Neuronal stem cell (in vitro differentiated cells): ENCODE data around the gene TEPSIN.

Source experiments
- DNase-seq: peaks from one replicate; pipeline ENCODE4 v3.0.0-alpha.2; 2013; ENCODE audit warnings: low spot score
- H2AFZ ChIP-seq: one replicate; pipeline ENCODE4 v1.6.1; 2013; ENCODE audit warnings: mild to moderate bottlenecking, low read length, inconsistent platforms
- H2AK5ac ChIP-seq: 2 replicates; pipeline ENCODE4 v1.6.1; 2013; ENCODE audit warnings: low read depth, mild to moderate bottlenecking, inconsistent platforms, low read length, moderate library complexity, mixed read lengths
- H2BK120ac ChIP-seq: 2 replicates; pipeline ENCODE4 v1.6.1; 2013; ENCODE audit warnings: low read depth, mild to moderate bottlenecking, inconsistent platforms, low read length, moderate library complexity, mixed read lengths
- H2BK12ac ChIP-seq: one replicate; pipeline ENCODE4 v1.6.1; 2013; ENCODE audit warnings: low read length, inconsistent platforms
- H2BK15ac ChIP-seq: 2 replicates; pipeline ENCODE4 v1.6.1; 2013; ENCODE audit warnings: mild to moderate bottlenecking, low read length, inconsistent platforms, mixed read lengths
- H2BK5ac ChIP-seq: one replicate; pipeline ENCODE4 v1.6.1; 2013; ENCODE audit warnings: inconsistent platforms, mild to moderate bottlenecking, low read length, moderate library complexity
- H3K14ac ChIP-seq: one replicate; pipeline ENCODE4 v1.6.1; 2013; ENCODE audit warnings: low read length, inconsistent platforms
- H3K18ac ChIP-seq: 2 replicates; pipeline ENCODE4 v1.6.1; 2013; ENCODE audit warnings: low read length, inconsistent platforms
- H3K23ac ChIP-seq: 2 replicates; pipeline ENCODE4 v1.6.1; 2013; ENCODE audit warnings: low read depth, mild to moderate bottlenecking, mixed read lengths, low read length, inconsistent platforms; ENCODE audit not compliant: poor library complexity
- H3K27ac ChIP-seq: replicated peaks from 3 replicates; pipeline ENCODE4 v1.5.1; 2013; ENCODE audit warnings: low read length, inconsistent platforms
- H3K27me3 ChIP-seq, 3 experiments: 2 replicates each; pipeline ENCODE4 v1.6.1; 2013; ENCODE audit warnings: low read length in 3 of 3, mild to moderate bottlenecking in 2 of 3, inconsistent platforms in 1 of 3, low read depth in 1 of 3, mixed read lengths in 1 of 3, moderate library complexity in 1 of 3; ENCODE audit not compliant: control insufficient read depth in 3 of 3, insufficient read depth in 3 of 3
- H3K36me3 ChIP-seq, 2 donors: replicated peaks in 1 of 2; 2 replicates each; pipeline ENCODE4 v1.6.1; 2013; ENCODE audit warnings: low read length in 2 of 2; ENCODE audit not compliant: control insufficient read depth in 2 of 2, insufficient read depth in 2 of 2
- H3K4ac ChIP-seq: 2 replicates; pipeline ENCODE4 v1.6.1; 2013; ENCODE audit warnings: inconsistent platforms, mild to moderate bottlenecking, low read length, moderate library complexity
- H3K4me1 ChIP-seq, 2 donors: 1 replicate in 1 of 2; 2 replicates in 1 of 2; pipeline ENCODE4 v1.6.1; 2013; ENCODE audit warnings: low read length in 2 of 2, low read depth in 1 of 2; ENCODE audit not compliant: control insufficient read depth in 2 of 2, insufficient read depth in 1 of 2
- H3K4me2 ChIP-seq: one replicate; pipeline ENCODE4 v1.6.1; 2013; ENCODE audit warnings: mild to moderate bottlenecking, low read length, inconsistent platforms; ENCODE audit not compliant: insufficient read depth, poor library complexity, severe bottlenecking
- H3K4me3 ChIP-seq, 2 donors: 2 replicates each; pipeline ENCODE4 v1.5.1; 2013; ENCODE audit warnings: low read length in 2 of 2, mild to moderate bottlenecking in 2 of 2, inconsistent platforms in 1 of 2, moderate library complexity in 1 of 2
- H3K79me1 ChIP-seq: one replicate; pipeline ENCODE4 v1.6.1; 2013; ENCODE audit warnings: low read depth, mild to moderate bottlenecking, inconsistent platforms, low read length, moderate library complexity
- H3K9ac ChIP-seq: one replicate; pipeline ENCODE4 v1.6.1; 2013; ENCODE audit warnings: mild to moderate bottlenecking, low read depth, low read length, inconsistent platforms; ENCODE audit not compliant: poor library complexity
- H3K9me3 ChIP-seq, 2 donors: replicated peaks in 1 of 2; 2 replicates each; pipeline versions ENCODE3 to v1.6.1; 2013; ENCODE audit warnings: low read length in 2 of 2, mild to moderate bottlenecking in 2 of 2, inconsistent platforms in 1 of 2, low read depth in 1 of 2, mixed read lengths in 1 of 2, moderate library complexity in 1 of 2; ENCODE audit not compliant: control insufficient read depth in 2 of 2, insufficient read depth in 1 of 2
- H4K8ac ChIP-seq: one replicate; pipeline ENCODE4 v1.6.1; 2013; ENCODE audit warnings: low read depth, mild to moderate bottlenecking, inconsistent platforms, low read length, moderate library complexity
- H4K91ac ChIP-seq: one replicate; pipeline ENCODE4 v1.6.1; 2013; ENCODE audit warnings: low read length, low read depth, mild to moderate bottlenecking, inconsistent platforms; ENCODE audit not compliant: poor library complexity
- WGBS, 2 donors: extraction: QIAGEN DNeasy Blood & Tissue Kit; methylation state at CpG; one replicate each; pipeline ENCODE4 v1.1.7; 2013; ENCODE audit warnings: missing lambda C conversion rate in 2 of 2, mixed read lengths in 1 of 2; ENCODE audit not compliant: insufficient read length in 2 of 2, insufficient replicate concordance in 1 of 2; ENCODE audit errors: extremely low coverage in 2 of 2; 5-methylcytosine and 5-hydroxymethylcytosine counted together

TEPSIN gene

GRCh38 chr17:81204578-81204977, 34.3 kb downstream of the TEPSIN start:
- peak overlapping the region; percentile 82 for H4K8ac ChIP-seq
- no peak overlapping the region for H2BK5ac ChIP-seq
- no peak overlapping the region for H2AK5ac ChIP-seq
- H3K4me1 ChIP-seq = no peaks in the 10 kb centered on the region
- peaks cover 7% of the 10 kb centered on the region for H3K79me1 ChIP-seq
- H4K91ac ChIP-seq = no peak overlapping the region
- H2AFZ ChIP-seq = no peak overlapping the region
- H3K9ac ChIP-seq = no peak overlapping the region
- H3K14ac ChIP-seq = no peak overlapping the region
- peak overlapping the region; percentile 89 for H3K23ac ChIP-seq
- no peak overlapping the region for H3K4me2 ChIP-seq
- no peak overlapping the region for H2BK120ac ChIP-seq
- no peak overlapping the region for H2BK15ac ChIP-seq
- no peak overlapping the region for H3K4ac ChIP-seq
- DNase-seq = no peak
- no peak overlapping the region for H3K18ac ChIP-seq
- H3K9me3 ChIP-seq = peaks cover 0 to 4% of the 10 kb centered on the region in 2 donors
- H2BK12ac ChIP-seq = no peak overlapping the region
- no peak overlapping the region for H3K27ac ChIP-seq
- H3K4me3 ChIP-seq = peak overlapping the region in 1 of 2 donors; percentile 60
- H3K36me3 ChIP-seq = peaks cover 25 to 71% of the 10 kb centered on the region in 2 donors
- WGBS, 2 donors = no CpG with 5 or more reads among the region's 10 CpGs
- H3K27me3 ChIP-seq = no peaks in the 10 kb centered on the region

DNA sequence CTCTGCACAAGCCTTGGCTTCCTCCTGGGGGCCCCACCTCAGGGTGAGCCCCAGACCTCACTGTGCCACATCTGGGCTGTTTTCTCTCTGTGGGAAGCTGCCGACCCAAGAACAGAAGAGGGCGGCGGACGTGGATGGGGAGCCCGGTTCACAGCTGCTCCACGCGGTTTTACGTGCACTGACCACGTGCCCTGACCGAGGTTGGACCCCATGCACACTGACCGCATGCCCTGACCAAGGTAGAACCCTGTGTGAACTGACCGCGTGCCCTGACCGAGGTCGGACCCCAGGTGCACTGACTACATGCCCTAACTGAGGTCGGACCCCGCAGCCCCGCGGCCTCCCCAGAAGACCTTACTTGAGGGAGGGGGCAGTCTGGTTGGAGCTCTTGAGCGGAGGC, 35.7 kb downstream of the TEPSIN start:
- Histone ChIP-seq H2BK120ac (no peak overlapping the region), H3K4me2 (no peak overlapping the region), H2BK5ac (peak overlapping the region; percentile 10), H3K4me1 (no peaks in the 10 kb centered on the region), H3K23ac (no peak overlapping the region), H3K14ac (no peak overlapping the region), H3K9ac (peak overlapping the region; percentile 9), H3K27me3 (no peaks in the 10 kb centered on the region), H2AFZ (no peak overlapping the region), H4K91ac (no peak overlapping the region), H3K4me3 (no peak overlapping the region), H3K4ac (no peak overlapping the region), H3K36me3 (peaks cover 30 to 74% of the 10 kb centered on the region in 2 donors), H4K8ac (no peak overlapping the region), H3K9me3 (peaks cover 0 to 4% of the 10 kb centered on the region in 2 donors), H3K18ac (no peak overlapping the region), H2BK12ac (no peak overlapping the region), H3K79me1 (peaks cover 7% of the 10 kb centered on the region), H2AK5ac (no peak overlapping the region), H2BK15ac (no peak overlapping the region), H3K27ac (no peak overlapping the region)
- WGBS, 2 donors = no CpG with 5 or more reads among the region's 20 CpGs
- DNase-seq = no peak

GRCh38 chr17:81202318-81202717, 36.5 kb downstream of the TEPSIN start:
- no CpG with 5 or more reads among the region's 10 CpGs for WGBS, 2 donors
- no peak overlapping the region for H4K8ac ChIP-seq

DNA sequence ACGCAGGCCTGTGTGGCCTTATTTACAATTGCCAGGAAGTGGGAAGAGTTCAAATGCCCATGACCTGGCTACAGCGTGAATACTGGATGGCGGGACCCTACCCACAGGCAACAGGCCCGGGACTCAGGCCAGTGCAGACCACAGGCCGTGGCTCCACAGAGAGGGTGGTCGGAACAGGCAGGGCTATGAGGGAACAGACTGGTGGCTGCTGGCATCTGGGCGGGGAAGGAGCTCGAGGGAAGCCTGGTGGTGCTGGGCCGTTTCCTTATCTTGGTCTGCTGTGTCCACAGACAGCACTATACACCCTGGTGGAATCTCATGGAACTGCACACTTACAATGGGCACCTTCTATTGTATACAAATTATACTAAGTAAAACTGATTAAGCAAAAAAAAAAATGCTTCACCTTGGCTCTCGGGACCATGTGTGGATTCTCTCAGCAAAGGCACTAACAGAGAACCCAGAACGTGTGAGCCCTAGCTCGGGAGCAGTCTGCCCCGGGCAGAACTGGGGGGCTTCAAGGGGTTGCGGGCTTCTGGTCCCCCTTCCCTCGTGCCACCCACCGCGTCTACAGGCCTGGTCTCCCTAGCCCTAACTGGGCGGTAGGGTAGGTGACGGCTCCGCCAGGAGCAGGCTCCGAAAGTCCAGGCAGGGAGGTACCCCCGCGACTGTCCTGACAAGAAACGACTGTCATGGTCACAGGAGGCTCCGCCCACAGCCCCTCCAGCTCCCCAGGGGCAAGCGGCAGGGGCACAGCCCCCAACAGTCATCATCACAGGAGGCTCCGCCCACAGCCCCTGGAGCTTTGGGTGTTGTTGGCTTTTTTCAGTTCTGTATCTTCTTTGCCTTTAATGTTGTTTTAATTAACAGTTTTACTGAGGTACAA, 37.9 kb downstream of the TEPSIN start:
- no CpG with 5 or more reads among the region's 27 CpGs for WGBS, 2 donors
- Histone ChIP-seq H3K23ac (peak overlapping the region; percentile 43), H2BK5ac (peak overlapping the region; percentile 48), H2BK120ac (no peak overlapping the region), H4K8ac (no peak overlapping the region), H3K9ac (peak overlapping the region; percentile 70), H2AFZ (no peak overlapping the region), H3K4me3 (no peak overlapping the region), H3K4ac (no peak overlapping the region), H3K9me3 (no peaks in the 10 kb centered on the region), H3K36me3 (peaks cover 32 to 80% of the 10 kb centered on the region in 2 donors), H3K27ac (no peak overlapping the region), H3K4me1 (no peaks in the 10 kb centered on the region), H3K27me3 (no peaks in the 10 kb centered on the region), H4K91ac (no peak overlapping the region), H2AK5ac (peak overlapping the region; percentile 87), H2BK15ac (no peak overlapping the region), H3K18ac (peak overlapping the region; percentile 33), H3K14ac (peak overlapping the region; percentile 38), H2BK12ac (no peak overlapping the region), H3K79me1 (peaks cover 3% of the 10 kb centered on the region), H3K4me2 (no peak overlapping the region)
- DNase-seq = peak; percentile 21

More at GRCh38 chr17:81202318-81202717, 36.5 kb downstream of the TEPSIN start:
- Histone ChIP-seq H3K14ac (no peak overlapping the region), H2AFZ (no peak overlapping the region), H2BK15ac (no peak overlapping the region), H3K18ac (no peak overlapping the region), H3K4ac (no peak overlapping the region), H3K36me3 (peaks cover 31 to 74% of the 10 kb centered on the region in 2 donors), H3K27ac (no peak overlapping the region), H3K79me1 (peaks cover 3% of the 10 kb centered on the region), H4K91ac (no peak overlapping the region), H3K4me2 (no peak overlapping the region), H2AK5ac (no peak overlapping the region), H2BK5ac (no peak overlapping the region), H3K4me3 (peak overlapping the region in 1 of 2 donors; percentile 6), H3K9ac (no peak overlapping the region), H3K9me3 (no peaks in the 10 kb centered on the region), H3K4me1 (no peaks in the 10 kb centered on the region), H3K23ac (no peak overlapping the region), H3K27me3 (no peaks in the 10 kb centered on the region), H2BK12ac (no peak overlapping the region), H2BK120ac (no peak overlapping the region)
- DNase-seq = no peak
